Esophagus squamous epithelium (tissue), 5 donors: ENCODE measurements around the gene ZMYND19. TPM values are rescaled to one million over a fixed set of nuclear protein-coding genes. Genes with fewer than 3 reads are reported as not detected.

Experiments
- DNase-seq: peaks from one replicate; lab custom pipeline; 2025; lab: John Stamatoyannopoulos, UW
- H3K27ac ChIP-seq, 4 donors: fragments of 200-600 bp; sonication (generic); one replicate each; pipeline ENCODE4 v1.5.1; 2016 to 2019; ENCODE audit warnings: mild to moderate bottlenecking in 1 of 4
- H3K27me3 ChIP-seq, 4 donors: fragments of 200-600 bp; sonication (generic); 1 replicate in 3 of 4; 2 replicates in 1 of 4; pipeline versions ENCODE4 v1.5.1 to v1.6.0; 2017 to 2021; ENCODE audit warnings: antibody characterized with exemption in 1 of 4
- H3K36me3 ChIP-seq, 3 donors: fragments of 200-600 bp; sonication (generic); one replicate each; pipeline ENCODE4 v1.5.1; 2016 to 2019
- H3K4me1 ChIP-seq, 3 donors: fragments of 200-600 bp; sonication (generic); one replicate each; pipeline ENCODE4 v1.5.1; 2017 to 2019
- H3K4me3 ChIP-seq, 4 donors: fragments of 200-600 bp; sonication (generic); 1 replicate in 3 of 4; 2 replicates in 1 of 4; pipeline ENCODE4 v1.5.1; 2016 to 2019; ENCODE audit warnings: mild to moderate bottlenecking in 2 of 4, moderate library complexity in 1 of 4
- H3K9me3 ChIP-seq, 3 donors: fragments of 200-600 bp; sonication (generic); one replicate each; pipeline ENCODE4 v1.5.1; 2016 to 2019
- POLR2A ChIP-seq, 4 donors: fragments of 450-650 bp; IDR thresholded peaks; one replicate each; pipeline ENCODE4 v1.6.1; 2017; ENCODE audit warnings: antibody characterized with exemption in 4 of 4, mild to moderate bottlenecking in 4 of 4, moderate library complexity in 3 of 4
- WGBS, 2 donors: methylation state at CpG; one replicate each; pipeline ENCODE4 v1.1.5; 2018; 5-methylcytosine and 5-hydroxymethylcytosine counted together
- intact Hi-C: fragments of 100-400 bp; cut with DNase I; formaldehyde crosslinking; loops from one replicate; pipeline ENCODE4 v1.15.0; 2022
- total RNA-seq, 4 donors: library from RNA; depleted of rRNA; stranded (reverse); fragments of >200 nt; gene quantifications; one replicate each; pipeline ENCODE4 v1.1.0, GENCODE V29; 2016
- TF ChIP-seq, protein P1 (sequence below), 6 experiments: fragments of 450-650 bp in 4 of 6; fragments of 200-600 bp in 2 of 6; sonication (generic) in 2 of 6; IDR thresholded peaks; one replicate each; pipeline ENCODE4 v1.5.1; 2016 to 2019; ENCODE audit warnings: antibody characterized with exemption in 6 of 6, mild to moderate bottlenecking in 4 of 6, moderate library complexity in 4 of 6
- donor health status: DM: yes; HTN: yes; CAD: no.

ZMYND19 gene
- total RNA-seq, 4 donors from 2014 or later = 17.5 to 28.8 (median 25.2) TPM

GRCh38 chr9:137582286-137582860 is 7.9 kb downstream of the ZMYND19 start:
- Histone ChIP-seq H3K9me3 (no peaks in the 10 kb centered on the region), H3K27ac (no peak overlapping the region), H3K36me3 (peaks cover 22 to 67% (median 26%) of the 10 kb centered on the region in 3 donors), H3K4me3 (no peak overlapping the region), H3K4me1 (peaks cover 13 to 25% (median 15%) of the 10 kb centered on the region in 3 donors), H3K27me3 (no peaks in the 10 kb centered on the region)
- TF ChIP-seq POLR2A (IDR thresholded peaks at IDR 0.05) = no peak
- TF ChIP-seq, protein P1, sequence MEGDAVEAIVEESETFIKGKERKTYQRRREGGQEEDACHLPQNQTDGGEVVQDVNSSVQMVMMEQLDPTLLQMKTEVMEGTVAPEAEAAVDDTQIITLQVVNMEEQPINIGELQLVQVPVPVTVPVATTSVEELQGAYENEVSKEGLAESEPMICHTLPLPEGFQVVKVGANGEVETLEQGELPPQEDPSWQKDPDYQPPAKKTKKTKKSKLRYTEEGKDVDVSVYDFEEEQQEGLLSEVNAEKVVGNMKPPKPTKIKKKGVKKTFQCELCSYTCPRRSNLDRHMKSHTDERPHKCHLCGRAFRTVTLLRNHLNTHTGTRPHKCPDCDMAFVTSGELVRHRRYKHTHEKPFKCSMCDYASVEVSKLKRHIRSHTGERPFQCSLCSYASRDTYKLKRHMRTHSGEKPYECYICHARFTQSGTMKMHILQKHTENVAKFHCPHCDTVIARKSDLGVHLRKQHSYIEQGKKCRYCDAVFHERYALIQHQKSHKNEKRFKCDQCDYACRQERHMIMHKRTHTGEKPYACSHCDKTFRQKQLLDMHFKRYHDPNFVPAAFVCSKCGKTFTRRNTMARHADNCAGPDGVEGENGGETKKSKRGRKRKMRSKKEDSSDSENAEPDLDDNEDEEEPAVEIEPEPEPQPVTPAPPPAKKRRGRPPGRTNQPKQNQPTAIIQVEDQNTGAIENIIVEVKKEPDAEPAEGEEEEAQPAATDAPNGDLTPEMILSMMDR (IDR thresholded peaks at IDR 0.05) = peak in 3 of 6 experiments; percentile 17 to 43 (median 27)
- WGBS, 2 donors = 65 to 75% methylated on average over 6 to 18 of the region's 20 CpGs
- intact Hi-C loops = no loop called here
- no peak for DNase-seq

GRCh38 chr9:137581361-137582285 is 8.7 kb downstream of the ZMYND19 start:
- Histone ChIP-seq H3K4me3 (no peak overlapping the region), H3K4me1 (peaks cover 20 to 33% (median 20%) of the 10 kb centered on the region in 3 donors), H3K36me3 (peaks cover 14 to 61% (median 18%) of the 10 kb centered on the region in 3 donors), H3K27me3 (no peaks in the 10 kb centered on the region), H3K9me3 (no peaks in the 10 kb centered on the region), H3K27ac (no peak overlapping the region)
- TF ChIP-seq, protein P1 (IDR thresholded peaks at IDR 0.05) = no peak
- TF ChIP-seq POLR2A (IDR thresholded peaks at IDR 0.05) = no peak
- no peak for DNase-seq
- intact Hi-C loops = no loop called here
- 85 to 93% methylated on average over 16 of the region's 22 CpGs for WGBS, 2 donors

GRCh38 chr9:137580954-137581322 is 9.4 kb downstream of the ZMYND19 start:
- 100% methylated on average over 3 of the region's 4 CpGs; no CpG with 5 or more reads in 1 of the 2 donors for WGBS, 2 donors
- TF ChIP-seq POLR2A (IDR thresholded peaks at IDR 0.05) = no peak
- TF ChIP-seq, protein P1 (IDR thresholded peaks at IDR 0.05) = no peak
- Histone ChIP-seq H3K4me1 (peaks cover 20 to 40% (median 27%) of the 10 kb centered on the region in 3 donors), H3K27me3 (no peaks in the 10 kb centered on the region), H3K4me3 (no peak overlapping the region), H3K36me3 (peaks cover 12 to 61% (median 15%) of the 10 kb centered on the region in 3 donors), H3K9me3 (no peaks in the 10 kb centered on the region), H3K27ac (no peak overlapping the region)
- intact Hi-C loops = no loop called here
- DNase-seq = no peak

DNA sequence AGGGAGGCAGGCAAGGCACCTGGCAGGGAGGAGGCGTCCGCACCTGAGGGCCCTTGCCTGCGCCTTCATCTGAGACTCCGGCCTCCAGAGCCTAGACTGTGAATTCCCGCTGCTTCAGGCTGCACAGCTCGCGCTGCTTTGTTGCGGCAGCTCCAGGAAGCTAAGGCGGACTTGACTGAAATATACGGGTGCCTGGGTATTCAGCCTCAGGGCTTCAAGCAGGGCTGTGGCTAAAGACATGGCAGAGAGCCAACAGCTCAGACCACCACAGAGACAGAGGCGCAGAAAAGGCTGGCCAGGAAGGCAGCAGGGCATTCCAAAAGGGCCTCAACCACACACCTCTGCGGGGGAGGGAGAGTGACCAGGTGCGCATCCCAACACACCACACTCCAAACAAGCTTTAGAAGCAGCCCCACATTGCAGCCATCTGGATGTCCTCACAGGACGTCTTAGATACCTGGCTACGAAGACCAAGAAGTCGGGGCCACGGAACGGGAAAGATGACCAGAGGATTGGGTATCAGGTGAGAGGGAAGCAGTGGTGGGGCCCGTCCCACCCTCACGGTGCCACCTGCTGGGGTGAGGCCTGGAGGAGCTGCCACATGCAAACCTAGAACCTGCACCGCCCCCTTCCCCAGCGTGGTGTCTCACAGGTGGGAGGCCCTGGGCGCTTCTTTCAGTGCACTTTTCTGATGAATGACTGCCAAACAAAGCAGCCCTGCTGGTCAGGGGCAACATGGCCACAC is 9.9 kb downstream of the ZMYND19 start:
- no peak overlapping the region for H3K4me3 ChIP-seq
- no peak overlapping the region for H3K27ac ChIP-seq
- DNase-seq = no peak
- peaks cover 9 to 61% (median 10%) of the 10 kb centered on the region in 3 donors for H3K36me3 ChIP-seq
- no peaks in the 10 kb centered on the region for H3K9me3 ChIP-seq
- peaks cover 20 to 45% (median 28%) of the 10 kb centered on the region in 3 donors for H3K4me1 ChIP-seq
- intact Hi-C loops = no loop called here
- no peak for TF ChIP-seq POLR2A (IDR thresholded peaks at IDR 0.05)
- H3K27me3 ChIP-seq = no peaks in the 10 kb centered on the region
- 91 to 92% methylated on average over 7 to 8 of the region's 23 CpGs for WGBS, 2 donors

DNA sequence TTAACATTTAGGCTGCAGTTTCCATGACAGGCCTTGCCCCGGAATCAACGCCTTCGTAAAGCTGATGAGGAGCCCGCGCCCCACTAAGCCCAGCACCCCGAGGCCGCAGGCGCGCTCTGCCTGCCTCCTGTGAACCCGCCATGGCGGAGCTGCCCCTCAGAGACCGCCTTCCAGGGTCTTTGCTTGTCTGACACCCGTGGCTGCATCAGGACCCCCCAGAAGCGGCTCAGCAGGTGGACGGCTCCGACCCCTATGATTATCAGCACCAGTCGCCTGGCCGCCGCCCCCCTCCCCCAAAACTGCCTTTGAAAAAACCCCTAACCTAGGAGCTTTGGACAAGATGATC is 11.1 kb downstream of the ZMYND19 start:
- H3K4me1 ChIP-seq = peaks cover 20 to 48% (median 28%) of the 10 kb centered on the region in 3 donors
- DNase-seq = no peak
- H3K4me3 ChIP-seq = peak overlapping the region; percentile 67 to 91 (median 74)
- 50 to 60% methylated on average over 2 to 7 of the region's 19 CpGs for WGBS, 2 donors
- TF ChIP-seq, protein P1 (IDR thresholded peaks at IDR 0.05) = no peak
- no peak for TF ChIP-seq POLR2A (IDR thresholded peaks at IDR 0.05)
- peaks cover 9 to 62% (median 11%) of the 10 kb centered on the region in 3 donors for H3K36me3 ChIP-seq
- H3K27me3 ChIP-seq = no peaks in the 10 kb centered on the region
- intact Hi-C loops = no loop called here
- H3K27ac ChIP-seq = peak overlapping the region; percentile 66 to 88 (median 85)
- H3K9me3 ChIP-seq = no peaks in the 10 kb centered on the region
